HG02588 (cell line): ENCODE measurements around the gene GPC6.

Experiments used
- ATAC-seq: cut with Tn5 transposase; IDR thresholded peaks from one replicate; pipeline ENCODE4 v1.9.1; 2021; ENCODE audit warnings: mild to moderate bottlenecking, moderate library complexity; ENCODE audit not compliant: unreplicated experiment

The GPC6 gene

GRCh38 chr13:94218951-94219350, 992.3 kb downstream of the GPC6 start:
- ATAC-seq = no peak

GRCh38 chr13:94224670-94225069, 998.1 kb downstream of the GPC6 start:
- no peak for ATAC-seq

- ATAC-seq = no peak
Measured at GRCh38 chr13:94227255-94227879, 1000.8 kb downstream of the GPC6 start.

- ATAC-seq = no peak
Measured at GRCh38 chr13:94228763-94229162, 1002.2 kb downstream of the GPC6 start.

GRCh38 chr13:94232161-94232950, 1005.7 kb downstream of the GPC6 start:
- ATAC-seq = no peak

- ATAC-seq = no peak
Measured at GRCh38 chr13:94232956-94233355, 1006.3 kb downstream of the GPC6 start.

GRCh38 chr13:94233401-94233800, 1006.8 kb downstream of the GPC6 start:
- ATAC-seq = no peak

GRCh38 chr13:94233837-94234236, 1007.2 kb downstream of the GPC6 start:
- no peak for ATAC-seq

- ATAC-seq = no peak
Measured at GRCh38 chr13:94234738-94235137, 1008.1 kb downstream of the GPC6 start.

- ATAC-seq = no peak
Measured at GRCh38 chr13:94236132-94236531, 1009.5 kb downstream of the GPC6 start.

GRCh38 chr13:94236872-94237271, 1010.3 kb downstream of the GPC6 start:
- no peak for ATAC-seq

- peak; percentile 63 for ATAC-seq
Measured at GRCh38 chr13:94239135-94239534, 1012.5 kb downstream of the GPC6 start.

- no peak for ATAC-seq
Measured at GRCh38 chr13:94242554-94242953, 1015.9 kb downstream of the GPC6 start.

GRCh38 chr13:94243551-94243950, 1016.9 kb downstream of the GPC6 start:
- ATAC-seq = no peak

- no peak for ATAC-seq
Measured at GRCh38 chr13:94246495-94246894, 1019.9 kb downstream of the GPC6 start.

- ATAC-seq = no peak
Measured at GRCh38 chr13:94247890-94248289, 1021.3 kb downstream of the GPC6 start.

- ATAC-seq = no peak
Measured at GRCh38 chr13:94248454-94249228, 1022.0 kb downstream of the GPC6 start.

- no peak for ATAC-seq
Measured at GRCh38 chr13:94249512-94249911, 1022.9 kb downstream of the GPC6 start.

GRCh38 chr13:94251831-94252608, 1025.4 kb downstream of the GPC6 start:
- ATAC-seq = no peak

- ATAC-seq = no peak
Measured at GRCh38 chr13:94254737-94255136, 1028.1 kb downstream of the GPC6 start.

GRCh38 chr13:94256721-94257120, 1030.1 kb downstream of the GPC6 start:
- ATAC-seq = no peak
